Activated CD4-positive, alpha-beta memory T cell treated with anti-CD3 and anti-CD28 coated beads for 36 hours (primary cell): ENCODE measurements around the gene RFX3. TPM values are rescaled to one million over a fixed set of nuclear protein-coding genes. Genes with fewer than 3 reads are reported as not detected.

Experiments used
- CTCF ChIA-PET: fragments of 350-600 bp; sonication (Branson Sonifier 250); formaldehyde crosslinking; loops from one replicate; lab custom pipeline; 2021; ENCODE audit warnings: antibody characterized with exemption, inconsistent platforms; lab: Charles Lee
- POLR2A ChIA-PET: fragments of 350-600 bp; sonication (Branson Sonifier 250); formaldehyde crosslinking; loops from one replicate; lab custom pipeline; 2021; ENCODE audit warnings: antibody characterized with exemption; lab: Charles Lee
- DNase-seq: peaks from one replicate; pipeline ENCODE4 v3.0.0-alpha.2; 2020
- H3K27ac Mint-ChIP-seq: one replicate; pipeline ENCODE4 v1.8.0; 2021; ENCODE audit warnings: mixed read lengths
- H3K27me3 Mint-ChIP-seq: one replicate; pipeline ENCODE4 v1.8.0; 2021; ENCODE audit warnings: mixed read lengths
- H3K36me3 Mint-ChIP-seq: one replicate; pipeline ENCODE4 v1.8.0; 2021; ENCODE audit warnings: mixed read lengths
- H3K4me1 Mint-ChIP-seq: one replicate; pipeline ENCODE4 v1.8.0; 2021; ENCODE audit warnings: low read depth, mixed read lengths
- H3K4me3 Mint-ChIP-seq: one replicate; pipeline ENCODE4 v1.8.0; 2021; ENCODE audit warnings: mild to moderate bottlenecking, mixed read lengths
- H3K9me3 Mint-ChIP-seq: one replicate; pipeline ENCODE4 v1.8.0; 2021; ENCODE audit warnings: mixed read lengths
- intact Hi-C: fragments of 100-400 bp; cut with micrococcal nuclease; formaldehyde crosslinking; loops from one replicate; pipeline ENCODE4 v1.15.1; 2023
- total RNA-seq, 2 experiments: library from RNA; stranded (reverse); gene quantifications; one replicate each; pipeline ENCODE4 v1.2.3, GENCODE V29; 2021

RFX3 gene
- total RNA-seq, 2 experiments from 2014 or later = 12.2 to 13.4 TPM

DNA sequence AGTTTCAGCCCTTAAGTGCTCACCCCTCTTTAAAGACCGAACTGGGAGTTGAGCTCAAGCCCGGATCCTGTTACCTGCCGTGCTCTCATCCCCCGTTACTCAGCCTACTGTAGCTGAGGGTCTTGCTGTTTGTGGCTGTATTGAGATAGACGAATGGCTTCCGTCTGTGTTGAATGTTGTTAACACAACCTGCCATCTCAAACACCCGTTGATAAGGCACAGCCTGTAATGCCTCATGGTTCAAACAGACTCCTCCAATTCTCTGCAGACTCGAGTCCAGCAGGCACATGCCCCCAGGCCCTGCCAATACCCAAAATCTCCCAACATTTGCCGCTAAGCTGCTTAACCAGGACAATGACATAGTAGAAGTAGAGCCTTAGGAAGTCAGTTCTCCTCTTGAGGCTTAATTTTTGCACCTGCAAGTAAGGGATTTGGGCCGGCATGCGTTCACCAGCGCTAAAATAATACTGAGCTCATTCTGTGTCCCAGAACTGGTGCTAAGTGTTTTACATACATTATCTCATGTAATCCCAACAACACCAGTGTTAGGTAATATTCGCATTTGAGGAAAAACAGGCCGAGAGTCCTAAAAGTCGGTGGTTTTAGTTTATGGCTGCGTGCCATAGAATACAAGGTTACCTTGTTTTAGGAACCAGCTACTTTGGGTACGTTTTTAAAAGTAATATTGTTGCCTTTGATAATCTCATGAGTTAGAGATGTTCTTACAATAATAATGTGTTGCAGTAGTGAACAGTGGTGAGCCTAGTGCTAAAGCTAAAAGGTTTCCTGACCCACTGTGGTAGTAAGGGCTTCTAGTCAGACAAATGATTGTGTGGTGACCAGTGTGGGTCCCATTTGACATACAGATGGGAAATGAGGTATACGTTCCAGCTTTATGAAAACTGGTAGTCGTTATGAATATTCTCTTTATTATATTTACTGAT lies 1.5 kb upstream of the RFX3 start:
- Mint-ChIP-seq H3K36me3 (peaks cover 39% of the 10 kb centered on the region), H3K4me1 (peaks cover 42% of the 10 kb centered on the region), H3K4me3 (peak overlapping the region; percentile 99), H3K27ac (peak overlapping the region; percentile 99), H3K27me3 (no peaks in the 10 kb centered on the region), H3K9me3 (no peaks in the 10 kb centered on the region)
- ChIA-PET CTCF (interaction anchor here (0.6 to 1.4 kb wide), 5 partner anchors 50 to 405 kb away, joined by 3 to 4 read pairs (median 3); no protein-coding TSS in a partner anchor), POLR2A (interaction anchor here (0.8 to 4.2 kb wide), 13 partner anchors 19 to 1509 kb away, joined by 3 to 41 read pairs (median 4); partner anchors contain the start of gene PUM3)
- intact Hi-C loops = loop anchor here (1.0 to 5.0 kb wide), 10 partner anchors 220 to 1910 kb away; partner anchors contain the start of genes CDC37L1, PLGRKT, PUM3 and SMARCA2
- DNase-seq = peak; percentile 39

DNA sequence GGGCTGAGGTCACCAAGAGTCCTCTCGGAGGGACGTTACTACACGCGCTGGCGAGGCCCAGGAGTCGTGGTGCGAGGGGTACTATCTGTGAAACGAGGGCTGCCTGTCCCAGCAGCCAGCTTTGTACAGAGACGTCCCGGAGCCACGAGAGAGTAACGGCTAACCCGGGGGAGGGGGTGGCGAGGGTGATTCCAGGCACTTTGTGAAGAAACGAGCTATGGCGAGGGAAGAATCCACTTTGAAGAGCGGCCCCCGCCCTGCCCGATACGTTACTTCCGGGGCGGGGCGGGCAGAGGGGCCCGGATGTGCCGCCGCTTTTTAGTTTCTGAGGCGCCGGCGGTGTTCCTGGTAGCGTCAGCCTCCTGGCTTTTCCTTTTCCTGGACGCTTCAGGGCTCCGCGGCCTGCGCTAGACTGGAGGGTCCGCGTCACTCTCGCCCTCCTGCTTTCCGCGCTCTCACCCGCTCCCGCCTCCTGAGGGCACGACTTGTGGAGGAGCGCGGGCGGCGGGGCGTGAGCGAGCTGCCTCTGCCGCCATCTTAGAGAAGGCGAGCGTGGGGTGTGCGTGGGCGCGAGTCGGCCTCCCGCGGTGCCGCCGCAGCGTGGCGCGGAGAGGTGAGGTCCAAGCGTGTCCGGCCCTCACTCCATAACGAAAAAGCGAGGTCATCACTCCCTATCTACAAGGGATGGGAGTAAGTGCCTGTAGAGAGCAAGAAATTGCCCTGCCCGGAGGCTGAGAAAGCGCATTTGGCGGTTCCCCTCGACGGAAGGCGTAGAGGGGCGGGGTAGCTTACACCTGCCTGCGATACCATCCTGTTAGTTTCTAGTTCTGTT lies 580 bp upstream of the RFX3 start:
- POLR2A ChIA-PET = interaction anchor here (0.6 to 4.2 kb wide), 14 partner anchors 18 to 1509 kb away, joined by 3 to 41 read pairs (median 4); partner anchors contain the start of gene PUM3
- intact Hi-C loops = loop anchor here (1.0 to 5.0 kb wide), 10 partner anchors 221 to 1911 kb away; partner anchors contain the start of genes CDC37L1, PLGRKT, PUM3 and SMARCA2
- Mint-ChIP-seq H3K36me3 (peaks cover 37% of the 10 kb centered on the region), H3K27ac (peak overlapping the region; percentile 99), H3K4me3 (peak overlapping the region; percentile 99), H3K4me1 (peaks cover 43% of the 10 kb centered on the region), H3K9me3 (no peaks in the 10 kb centered on the region), H3K27me3 (no peaks in the 10 kb centered on the region)
- DNase-seq = peak; percentile 91
- CTCF ChIA-PET = interaction anchor here (1.0 to 1.4 kb wide), 4 partner anchors 48 to 85 kb away, joined by 3 to 4 read pairs (median 4); no protein-coding TSS in a partner anchor

DNA sequence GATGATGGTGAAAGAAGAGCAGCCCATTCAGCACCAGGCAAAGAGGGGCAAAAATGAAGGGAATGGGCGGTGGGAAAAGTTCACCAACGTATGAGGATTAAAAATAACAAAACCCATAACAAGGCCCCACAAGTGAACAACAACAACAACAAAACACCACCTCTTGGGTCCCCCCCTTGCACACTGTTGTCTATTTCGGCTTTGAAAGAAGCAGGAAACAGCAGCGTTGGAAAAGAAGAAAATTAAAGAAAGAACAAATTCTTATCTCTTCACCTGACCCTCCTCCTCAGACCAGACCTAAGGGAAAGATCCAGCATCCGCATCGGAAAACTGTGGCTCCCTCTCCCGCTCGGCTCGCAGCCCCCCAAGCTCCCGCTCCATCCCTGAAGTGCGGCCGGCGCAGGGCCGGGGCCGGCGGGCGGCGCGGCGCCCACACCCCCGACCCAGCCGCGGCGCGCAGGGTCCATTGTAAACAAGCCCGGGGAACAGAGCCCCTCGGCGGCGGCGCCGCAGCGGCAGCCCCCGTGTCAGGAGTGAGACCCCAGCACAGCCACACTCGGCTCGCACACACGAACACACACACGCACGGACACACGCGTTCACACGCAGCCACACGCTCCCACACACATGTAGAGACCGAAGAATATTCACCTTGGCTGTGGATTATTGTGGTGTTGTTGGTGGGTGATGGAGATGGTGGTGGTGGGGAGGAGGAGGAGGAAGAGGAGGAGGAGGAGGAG lies 535 bp downstream of the RFX3 start:
- H3K4me1 Mint-ChIP-seq = peaks cover 42% of the 10 kb centered on the region
- CTCF ChIA-PET = interaction anchor here (0.7 kb wide), 1 partner anchor 57 kb away, joined by 3 read pairs; no protein-coding TSS in a partner anchor
- DNase-seq = peak; percentile 27

DNA sequence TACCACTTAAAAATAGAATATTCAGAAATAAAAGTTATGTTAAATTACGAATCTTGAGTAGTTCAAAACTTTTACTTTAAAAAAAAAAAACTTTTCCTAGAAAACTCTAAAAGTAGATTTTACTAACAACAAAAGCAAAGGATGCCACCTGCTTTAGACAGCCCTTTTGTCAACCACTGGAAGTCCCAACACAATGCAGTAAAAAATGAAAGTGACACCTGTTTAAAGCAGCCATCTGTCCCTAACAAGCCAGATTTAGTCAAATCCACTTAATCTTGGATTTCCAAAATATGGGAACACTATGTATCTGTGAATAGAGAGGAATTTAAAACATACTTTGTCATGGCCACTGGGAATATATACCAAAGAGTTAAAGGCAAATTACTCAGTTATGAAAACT lies 3.8 kb downstream of the RFX3 start:
- Mint-ChIP-seq H3K4me3 (peak overlapping the region; percentile 25), H3K27me3 (no peaks in the 10 kb centered on the region), H3K27ac (no peak overlapping the region), H3K36me3 (peaks cover 14% of the 10 kb centered on the region), H3K9me3 (no peaks in the 10 kb centered on the region), H3K4me1 (peaks cover 25% of the 10 kb centered on the region)
- no peak for DNase-seq
- POLR2A ChIA-PET = no interaction called here
- CTCF ChIA-PET = interaction anchor here (1.1 to 1.3 kb wide), 2 partner anchors 54 to 81 kb away, joined by 3 read pairs; no protein-coding TSS in a partner anchor
- intact Hi-C loops = loop anchor here (1.0 kb wide), 1 partner anchor 8 kb away; no protein-coding TSS in a partner anchor

More for the DNA sequence above, 535 bp downstream of the RFX3 start:
- H3K36me3 Mint-ChIP-seq = peaks cover 31% of the 10 kb centered on the region
- no peaks in the 10 kb centered on the region for H3K27me3 Mint-ChIP-seq
- H3K4me3 Mint-ChIP-seq = peak overlapping the region; percentile 99
- intact Hi-C loops = loop anchor here (1.0 to 5.0 kb wide), 8 partner anchors 139 to 1912 kb away; partner anchors contain the start of gene PLGRKT
- POLR2A ChIA-PET = interaction anchor here (0.8 kb wide), 1 partner anchor 48 kb away, joined by 4 read pairs; no protein-coding TSS in a partner anchor
- no peaks in the 10 kb centered on the region for H3K9me3 Mint-ChIP-seq
- H3K27ac Mint-ChIP-seq = peak overlapping the region; percentile 99

DNA sequence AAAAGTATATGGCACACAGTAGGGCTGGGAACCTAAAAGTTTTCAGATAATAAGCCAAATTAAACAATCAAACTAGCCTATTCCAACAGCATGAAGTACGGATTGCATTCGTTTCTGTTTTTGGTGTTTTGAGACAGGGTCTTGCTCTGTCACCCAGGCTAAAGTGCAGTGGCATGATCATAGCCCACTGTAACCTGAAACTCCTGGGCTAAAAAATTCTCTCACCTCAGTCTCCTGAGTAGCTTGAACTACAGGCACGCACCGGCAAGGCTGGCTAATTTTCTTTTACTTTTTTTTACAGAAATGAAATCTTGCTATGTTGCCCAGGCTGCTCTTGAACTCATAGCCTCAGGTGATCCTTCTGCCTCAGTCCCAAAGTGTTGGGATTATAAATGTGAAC lies 5.2 kb downstream of the RFX3 start:
- Mint-ChIP-seq H3K27ac (no peak overlapping the region), H3K9me3 (peaks cover 1% of the 10 kb centered on the region), H3K4me1 (peaks cover 25% of the 10 kb centered on the region), H3K4me3 (no peak overlapping the region), H3K27me3 (no peaks in the 10 kb centered on the region), H3K36me3 (peaks cover 9% of the 10 kb centered on the region)
- ChIA-PET CTCF (interaction anchor here (0.9 to 1.3 kb wide), 2 partner anchors 53 to 79 kb away, joined by 3 read pairs; no protein-coding TSS in a partner anchor), POLR2A (no interaction called here)
- intact Hi-C loops = no loop called here
- no peak for DNase-seq

DNA sequence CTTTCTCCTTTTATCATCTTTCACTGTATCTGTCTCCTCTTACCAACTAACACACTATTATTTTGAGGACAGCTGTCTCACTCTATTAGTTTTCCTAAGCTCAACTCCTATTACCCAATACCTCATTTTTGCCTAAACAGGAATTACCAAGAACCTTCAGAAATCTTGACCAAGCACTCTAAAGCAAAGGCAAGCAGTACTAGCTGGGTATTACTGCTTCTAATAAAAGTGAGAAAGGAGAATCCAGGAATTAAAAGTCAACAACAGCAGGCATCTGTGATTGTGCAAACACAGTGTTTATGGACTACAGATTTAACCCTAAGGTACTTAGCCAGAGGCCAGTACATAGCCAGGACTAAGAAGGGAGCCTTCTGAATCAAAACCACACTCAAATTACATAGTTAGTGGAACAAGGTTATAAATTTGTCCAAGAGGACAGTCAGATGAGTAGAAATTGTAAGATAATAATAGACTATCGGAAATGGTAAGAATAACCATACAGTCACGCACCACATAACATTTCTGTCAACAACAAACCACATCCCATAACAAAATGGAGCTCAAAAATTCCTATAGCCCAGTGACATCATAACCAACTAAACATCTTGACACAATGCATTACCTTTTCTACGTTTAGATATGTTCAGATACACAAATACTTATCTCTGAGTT lies 8.3 kb downstream of the RFX3 start:
- intact Hi-C loops = no loop called here
- Mint-ChIP-seq H3K27ac (no peak overlapping the region), H3K4me3 (no peak overlapping the region), H3K27me3 (no peaks in the 10 kb centered on the region), H3K36me3 (peaks cover 2% of the 10 kb centered on the region), H3K9me3 (peaks cover 1% of the 10 kb centered on the region), H3K4me1 (peaks cover 28% of the 10 kb centered on the region)
- DNase-seq = no peak
- ChIA-PET POLR2A (no interaction called here), CTCF (interaction anchor here (1.0 kb wide), 1 partner anchor 20 kb away, joined by 3 read pairs; no protein-coding TSS in a partner anchor)

DNA sequence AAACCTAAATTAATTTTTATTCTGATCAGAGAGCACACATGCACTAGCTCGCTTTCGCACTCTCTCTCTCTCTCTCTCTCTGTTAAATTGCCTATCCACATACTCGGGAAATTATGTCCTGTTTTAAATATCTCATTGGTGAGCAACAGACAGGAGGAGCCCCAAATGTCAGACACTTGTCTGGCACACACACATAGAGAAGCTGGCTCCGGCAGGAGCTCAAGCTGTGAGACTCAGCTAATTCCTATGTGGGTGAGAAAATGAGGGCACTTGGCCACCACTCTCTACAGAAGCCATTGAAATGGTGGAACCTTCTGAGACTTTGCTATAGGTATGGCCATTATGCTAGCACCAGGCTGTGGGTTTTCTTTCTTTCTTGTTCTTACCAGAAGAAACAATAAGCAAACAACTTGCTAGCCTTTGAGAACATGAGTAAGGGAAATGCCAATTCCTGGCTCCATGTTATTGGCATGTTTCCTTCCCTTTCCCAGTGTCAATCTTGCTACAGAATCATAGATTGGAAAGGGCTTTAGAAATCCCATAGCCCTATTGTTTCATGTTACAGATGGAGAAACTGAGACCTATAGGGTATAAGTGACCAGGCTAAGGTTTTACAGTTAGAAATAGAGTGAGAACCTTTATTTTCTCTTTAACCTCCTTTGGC lies 9.0 kb downstream of the RFX3 start:
- POLR2A ChIA-PET = no interaction called here
- Mint-ChIP-seq H3K27me3 (no peaks in the 10 kb centered on the region), H3K4me1 (peaks cover 22% of the 10 kb centered on the region), H3K9me3 (peaks cover 1% of the 10 kb centered on the region), H3K27ac (no peak overlapping the region), H3K36me3 (peaks cover 2% of the 10 kb centered on the region), H3K4me3 (no peak overlapping the region)
- no peak for DNase-seq
- CTCF ChIA-PET = interaction anchor here (0.6 to 1.1 kb wide), 3 partner anchors 34 to 922 kb away, joined by 3 read pairs; no protein-coding TSS in a partner anchor
- intact Hi-C loops = no loop called here

DNA sequence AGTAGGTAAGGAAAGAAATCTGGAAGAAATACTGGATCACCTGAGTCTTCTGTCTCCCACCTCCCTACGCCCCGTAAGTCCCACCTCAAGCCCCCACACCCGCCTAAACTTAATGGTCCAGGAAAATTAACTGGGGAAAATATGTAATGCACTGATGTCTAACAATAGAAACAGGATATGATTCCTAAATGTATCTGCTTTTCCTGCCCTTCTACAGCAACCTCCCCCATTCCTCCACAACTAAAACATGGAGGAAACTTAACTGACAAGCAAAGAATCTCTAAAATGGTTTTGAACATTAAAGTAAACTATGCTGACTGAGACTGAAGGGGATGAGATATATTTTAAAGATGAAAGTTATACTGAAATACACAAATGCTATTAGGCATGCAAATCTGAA lies 10.4 kb downstream of the RFX3 start:
- peaks cover 27% of the 10 kb centered on the region for H3K4me1 Mint-ChIP-seq
- H3K36me3 Mint-ChIP-seq = peaks cover 2% of the 10 kb centered on the region
- ChIA-PET POLR2A (no interaction called here), CTCF (no interaction called here)
- peaks cover 1% of the 10 kb centered on the region for H3K9me3 Mint-ChIP-seq
- intact Hi-C loops = no loop called here
- H3K4me3 Mint-ChIP-seq = no peak overlapping the region
- no peak overlapping the region for H3K27ac Mint-ChIP-seq
- H3K27me3 Mint-ChIP-seq = no peaks in the 10 kb centered on the region
- DNase-seq = no peak

DNA sequence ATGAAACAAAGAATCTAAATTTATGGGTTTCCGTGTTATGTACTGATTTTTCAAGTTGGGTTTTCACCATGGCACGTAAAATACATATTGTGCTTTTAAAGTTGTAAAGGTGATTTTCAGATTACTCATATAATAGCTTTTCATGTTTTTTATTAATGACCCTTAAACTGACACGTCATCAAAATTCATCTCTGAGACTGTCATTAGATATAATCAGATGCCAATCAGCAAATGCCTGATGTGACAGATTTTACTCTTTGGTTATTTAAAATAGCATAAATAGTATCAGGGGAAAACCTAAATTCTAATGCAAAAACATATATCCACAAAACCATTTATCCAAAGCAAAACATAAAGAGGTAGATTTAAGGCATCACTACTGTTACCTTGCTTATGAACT lies 11.0 kb downstream of the RFX3 start:
- Mint-ChIP-seq H3K27me3 (no peaks in the 10 kb centered on the region), H3K36me3 (peaks cover 2% of the 10 kb centered on the region), H3K4me3 (no peak overlapping the region), H3K9me3 (peaks cover 1% of the 10 kb centered on the region), H3K4me1 (peaks cover 29% of the 10 kb centered on the region), H3K27ac (no peak overlapping the region)
- CTCF ChIA-PET = no interaction called here
- DNase-seq = no peak
- intact Hi-C loops = loop anchor here (1.0 kb wide), 1 partner anchor 8 kb away; no protein-coding TSS in a partner anchor
- POLR2A ChIA-PET = no interaction called here

DNA sequence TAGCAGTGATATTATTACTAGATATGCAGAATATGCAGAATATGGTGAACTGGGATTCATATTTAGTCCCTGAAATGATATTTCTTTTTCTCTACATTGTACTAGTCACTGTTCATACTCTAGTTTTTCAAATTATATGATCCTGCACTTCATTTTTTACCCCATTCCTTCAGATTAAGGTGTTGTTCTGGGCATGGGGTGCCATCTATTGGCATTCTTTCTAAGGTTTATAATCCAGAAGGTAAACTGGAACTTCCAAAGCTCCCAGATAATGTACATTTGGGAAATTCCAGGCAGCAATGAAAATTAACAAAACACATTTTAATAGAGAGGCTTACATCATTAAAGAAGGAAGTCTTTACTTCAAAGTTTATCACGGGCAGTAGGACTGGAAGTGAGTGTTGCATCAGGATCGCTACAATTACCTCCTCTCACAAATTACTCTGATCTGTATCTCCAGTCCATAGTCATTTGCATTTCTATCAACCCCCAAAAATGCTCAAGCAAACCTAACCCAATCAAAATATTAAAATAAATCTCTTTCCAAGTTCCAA lies 12.5 kb downstream of the RFX3 start:
- no peak for DNase-seq

More for the DNA sequence above, 12.5 kb downstream of the RFX3 start:
- intact Hi-C loops = no loop called here
- Mint-ChIP-seq H3K4me1 (peaks cover 39% of the 10 kb centered on the region), H3K27me3 (no peaks in the 10 kb centered on the region), H3K36me3 (peaks cover 2% of the 10 kb centered on the region), H3K4me3 (no peak overlapping the region), H3K9me3 (peaks cover 1% of the 10 kb centered on the region), H3K27ac (no peak overlapping the region)
- POLR2A ChIA-PET = no interaction called here
- CTCF ChIA-PET = no interaction called here
